Thyroid gland (tissue), 4 donors: Measurements from ENCODE around the gene ETV5.

Experiments
- CTCF ChIP-seq, 6 experiments: fragments of 200-600 bp in 3 of 6; fragments of 450-650 bp in 3 of 6; sonication (generic) in 3 of 6; IDR thresholded peaks; one replicate each; pipeline ENCODE4 v1.5.1; 2016 to 2019; ENCODE audit warnings: antibody characterized with exemption in 6 of 6, mild to moderate bottlenecking in 2 of 6, inconsistent platforms in 1 of 6, moderate library complexity in 1 of 6
- POLR2A ChIP-seq, 2 donors: fragments of 450-650 bp; IDR thresholded peaks; one replicate each; pipeline ENCODE4 v1.6.1; 2017; ENCODE audit warnings: antibody characterized with exemption in 2 of 2, mild to moderate bottlenecking in 2 of 2, moderate library complexity in 1 of 2

GRCh38 chr3:186127463-186127862 lies 18.6 kb upstream of the ETV5 start:
- TF ChIP-seq POLR2A (IDR thresholded peaks at IDR 0.05), result no peak
- TF ChIP-seq CTCF (IDR thresholded peaks at IDR 0.05), result no peak
